K562 (cell line): ENCODE measurements around the gene NCF2. TPM values are rescaled to one million over a fixed set of nuclear protein-coding genes. Genes with fewer than 3 reads are reported as not detected.

Source experiments
- ELF4 ChIP-seq: fragments of 450-650 bp; formaldehyde crosslinking; IDR thresholded peaks from 2 replicates; pipeline ENCODE4 v1.4.0; 2022; ENCODE audit warnings: missing genetic modification characterization
- EP400 ChIP-seq: fragments of 450-650 bp; IDR thresholded peaks from 2 replicates; pipeline ENCODE4 v1.6.1; 2017; ENCODE audit warnings: antibody characterized with exemption, mild to moderate bottlenecking, moderate library complexity
- FOXK1 ChIP-seq: sonication (generic); formaldehyde crosslinking; IDR thresholded peaks from 2 replicates; pipeline ENCODE4 v1.8.0; 2022; ENCODE audit warnings: missing genetic modification reagents, mild to moderate bottlenecking, borderline replicate concordance
- HDAC3 ChIP-seq: fragments of 450-650 bp; IDR thresholded peaks from 2 replicates; pipeline ENCODE4 v1.6.1; 2018; ENCODE audit warnings: borderline replicate concordance, mild to moderate bottlenecking, moderate library complexity; ENCODE audit not compliant: partially characterized antibody
- KDM4B ChIP-seq, 2 experiments: fragments of 450-650 bp in 1 of 2; sonication (generic) in 1 of 2; IDR thresholded peaks; 2 replicates each; pipeline ENCODE4 v1.6.1; 2016 to 2017; ENCODE audit warnings: borderline replicate concordance in 2 of 2, antibody characterized with exemption in 1 of 2, low read depth in 1 of 2, mild to moderate bottlenecking in 1 of 2
- MEIS2 ChIP-seq: fragments of 450-650 bp; IDR thresholded peaks from 2 replicates; pipeline ENCODE4 v1.6.1; 2014; ENCODE audit warnings: mild to moderate bottlenecking; ENCODE audit not compliant: partially characterized antibody
- NFE2 ChIP-seq: IDR thresholded peaks from 2 replicates; pipeline ENCODE4 v1.6.1; 2014; ENCODE audit warnings: antibody characterized with exemption, low read depth
- NFIX ChIP-seq: fragments of 250-450 bp; sonication (Bioruptor Pico); IDR thresholded peaks from 2 replicates; pipeline ENCODE4 v1.4.0; 2020; ENCODE audit warnings: low read depth, mild to moderate bottlenecking, moderate library complexity
- NR2C1 ChIP-seq, 2 experiments: fragments of 450-650 bp; IDR thresholded peaks; 2 replicates each; pipeline ENCODE4 v1.6.1; 2017; ENCODE audit warnings: mild to moderate bottlenecking in 2 of 2, antibody characterized with exemption in 1 of 2, inconsistent platforms in 1 of 2, missing compliant biosample characterization in 1 of 2, missing genetic modification characterization in 1 of 2
- RB1 ChIP-seq: fragments of 450-650 bp; IDR thresholded peaks from 2 replicates; pipeline ENCODE4 v1.6.1; 2017; ENCODE audit warnings: low read depth, mild to moderate bottlenecking
- SAFB2 ChIP-seq: fragments of 200-400 bp; formaldehyde crosslinking; IDR thresholded peaks from 2 replicates; pipeline ENCODE4 v1.6.1; 2018; ENCODE audit warnings: borderline replicate concordance, low read length, low read depth, moderate library complexity; ENCODE audit not compliant: severe bottlenecking
- SMARCA4 ChIP-seq: fragments of 450-650 bp; IDR thresholded peaks from 2 replicates; pipeline ENCODE4 v1.6.1; 2016
- TCF7 ChIP-seq: sonication (generic); IDR thresholded peaks from 2 replicates; pipeline ENCODE4 v1.6.1; 2016; ENCODE audit warnings: antibody characterized with exemption, borderline replicate concordance
- U2AF1 ChIP-seq: fragments of 200-400 bp; formaldehyde crosslinking; optimal IDR thresholded peaks from 2 replicates; pipeline ENCODE3; 2017; ENCODE audit warnings: mild to moderate bottlenecking, low read depth, low read length, moderate library complexity
- ZNF165 ChIP-seq: fragments of 250-450 bp; sonication (Bioruptor Pico); IDR thresholded peaks from 2 replicates; pipeline ENCODE4 v1.4.0; 2020; ENCODE audit warnings: borderline replicate concordance
- polyA plus RNA-seq, 8 experiments: library from polyadenylated mRNA; depleted of rRNA in 4 of 8; stranded (reverse) in 5 of 8; unstranded in 3 of 8; fragments of >200 nt; fragmentation: Nextera tagmentation in 2 of 8; fragmentation: Illumina TruSeq in 1 of 8; extraction: Ambion mirVana in 2 of 8; extraction: Trizol in 1 of 8; gene quantifications; 2 replicates each; pipeline versions ENCODE4 v1.2.1 to v1.2.3, GENCODE V29; 2011 to 2014; ENCODE audit warnings: inconsistent platforms in 1 of 8, missing spikeins in 1 of 8
- total RNA-seq, 7 experiments: library from RNA; depleted of rRNA in 6 of 7; stranded (reverse); fragments of >200 nt in 6 of 7; fragmentation: Illumina TruSeq in 2 of 7; extraction: Trizol in 2 of 7; gene quantifications; 2 replicates each; pipeline versions ENCODE4 v1.2.1 to v1.2.3, GENCODE V29; 2011 to 2021; ENCODE audit warnings: low replicate concordance in 1 of 7
- TF ChIP-seq, protein P1 (sequence below): fragments of 250-450 bp; sonication (Bioruptor Pico); IDR thresholded peaks from 2 replicates; pipeline ENCODE4 v1.8.0; 2022; ENCODE audit warnings: moderate library complexity, mild to moderate bottlenecking, inconsistent platforms
- TF ChIP-seq, protein P2 (sequence below): fragments of 250-450 bp; sonication (Bioruptor Pico); IDR thresholded peaks from 2 replicates; pipeline ENCODE4 v1.5.0; 2022; ENCODE audit warnings: mild to moderate bottlenecking
- TF ChIP-seq, protein P3 (sequence below): fragments of 200-800 bp; sonication (Bioruptor generic); IDR thresholded peaks from 2 replicates; pipeline ENCODE4 v1.6.1; 2016; ENCODE audit warnings: missing genetic modification characterization, missing compliant biosample characterization
- TF ChIP-seq, protein P4 (sequence below): fragments of 450-650 bp; formaldehyde crosslinking; IDR thresholded peaks from 2 replicates; pipeline ENCODE4 v1.4.0; 2020; ENCODE audit warnings: mild to moderate bottlenecking, moderate library complexity

The NCF2 gene
- total and polyA plus RNA-seq, 9 of the 15 experiments (the other 6 are each of a cell fraction or from before 2014, with no cell fraction given) = 0.07 to 0.54 (median 0.16) TPM; not detected in 3

DNA sequence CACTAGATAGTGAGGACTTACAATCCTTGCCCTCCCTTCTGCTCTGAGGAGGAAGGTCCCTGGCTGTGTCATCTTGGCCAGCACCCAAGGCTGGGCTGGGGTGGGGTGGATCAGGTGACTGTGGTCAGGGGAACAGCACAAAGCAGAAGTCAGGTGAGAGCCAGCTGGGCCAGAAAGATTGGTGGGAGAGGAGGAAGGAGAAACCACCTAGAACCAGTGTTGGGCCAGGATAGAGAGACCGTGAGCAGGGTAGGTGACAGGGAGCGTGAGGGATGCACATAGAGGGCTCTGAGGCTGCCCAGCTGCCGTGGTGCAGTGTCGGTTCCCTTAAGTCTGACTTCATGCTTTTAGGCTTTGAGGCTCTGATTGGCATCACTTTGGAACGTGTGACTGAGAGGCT lies 22.7 kb downstream of the NCF2 start (continued):
- no peak for TF ChIP-seq ZNF165 (CRISPR knock-in tag)
- no peak for TF ChIP-seq NFIX
- TF ChIP-seq HDAC3 = no peak
- TF ChIP-seq SAFB2 = no peak
- peak; percentile 44 for TF ChIP-seq NFE2
- TF ChIP-seq FOXK1 (CRISPR knock-in tag) = no peak
- peak; percentile 61; the same call in 1 of the 2 replicates for TF ChIP-seq SMARCA4
- TF ChIP-seq, protein P1, sequence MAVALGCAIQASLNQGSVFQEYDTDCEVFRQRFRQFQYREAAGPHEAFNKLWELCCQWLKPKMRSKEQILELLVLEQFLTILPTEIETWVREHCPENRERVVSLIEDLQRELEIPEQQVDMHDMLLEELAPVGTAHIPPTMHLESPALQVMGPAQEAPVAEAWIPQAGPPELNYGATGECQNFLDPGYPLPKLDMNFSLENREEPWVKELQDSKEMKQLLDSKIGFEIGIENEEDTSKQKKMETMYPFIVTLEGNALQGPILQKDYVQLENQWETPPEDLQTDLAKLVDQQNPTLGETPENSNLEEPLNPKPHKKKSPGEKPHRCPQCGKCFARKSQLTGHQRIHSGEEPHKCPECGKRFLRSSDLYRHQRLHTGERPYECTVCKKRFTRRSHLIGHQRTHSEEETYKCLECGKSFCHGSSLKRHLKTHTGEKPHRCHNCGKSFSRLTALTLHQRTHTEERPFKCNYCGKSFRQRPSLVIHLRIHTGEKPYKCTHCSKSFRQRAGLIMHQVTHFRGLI (CRISPR knock-in tag) = no peak
- TF ChIP-seq, protein P2, sequence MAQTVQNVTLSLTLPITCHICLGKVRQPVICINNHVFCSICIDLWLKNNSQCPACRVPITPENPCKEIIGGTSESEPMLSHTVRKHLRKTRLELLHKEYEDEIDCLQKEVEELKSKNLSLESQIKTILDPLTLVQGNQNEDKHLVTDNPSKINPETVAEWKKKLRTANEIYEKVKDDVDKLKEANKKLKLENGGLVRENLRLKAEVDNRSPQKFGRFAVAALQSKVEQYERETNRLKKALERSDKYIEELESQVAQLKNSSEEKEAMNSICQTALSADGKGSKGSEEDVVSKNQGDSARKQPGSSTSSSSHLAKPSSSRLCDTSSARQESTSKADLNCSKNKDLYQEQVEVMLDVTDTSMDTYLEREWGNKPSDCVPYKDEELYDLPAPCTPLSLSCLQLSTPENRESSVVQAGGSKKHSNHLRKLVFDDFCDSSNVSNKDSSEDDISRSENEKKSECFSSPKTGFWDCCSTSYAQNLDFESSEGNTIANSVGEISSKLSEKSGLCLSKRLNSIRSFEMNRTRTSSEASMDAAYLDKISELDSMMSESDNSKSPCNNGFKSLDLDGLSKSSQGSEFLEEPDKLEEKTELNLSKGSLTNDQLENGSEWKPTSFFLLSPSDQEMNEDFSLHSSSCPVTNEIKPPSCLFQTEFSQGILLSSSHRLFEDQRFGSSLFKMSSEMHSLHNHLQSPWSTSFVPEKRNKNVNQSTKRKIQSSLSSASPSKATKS (CRISPR knock-in tag) = no peak
- no peak for TF ChIP-seq U2AF1
- TF ChIP-seq EP400 = no peak
- no peak for TF ChIP-seq NR2C1 (IDR thresholded peaks at IDR 0.05)
- no peak for TF ChIP-seq NR2C1 (tag; IDR thresholded peaks at IDR 0.05)
- peak; percentile 37; the same call in 1 of the 2 replicates for TF ChIP-seq ELF4 (CRISPR knock-in tag)
- peak; percentile 12; the same call in 1 of the 2 replicates for TF ChIP-seq RB1
- TF ChIP-seq, protein P3, sequence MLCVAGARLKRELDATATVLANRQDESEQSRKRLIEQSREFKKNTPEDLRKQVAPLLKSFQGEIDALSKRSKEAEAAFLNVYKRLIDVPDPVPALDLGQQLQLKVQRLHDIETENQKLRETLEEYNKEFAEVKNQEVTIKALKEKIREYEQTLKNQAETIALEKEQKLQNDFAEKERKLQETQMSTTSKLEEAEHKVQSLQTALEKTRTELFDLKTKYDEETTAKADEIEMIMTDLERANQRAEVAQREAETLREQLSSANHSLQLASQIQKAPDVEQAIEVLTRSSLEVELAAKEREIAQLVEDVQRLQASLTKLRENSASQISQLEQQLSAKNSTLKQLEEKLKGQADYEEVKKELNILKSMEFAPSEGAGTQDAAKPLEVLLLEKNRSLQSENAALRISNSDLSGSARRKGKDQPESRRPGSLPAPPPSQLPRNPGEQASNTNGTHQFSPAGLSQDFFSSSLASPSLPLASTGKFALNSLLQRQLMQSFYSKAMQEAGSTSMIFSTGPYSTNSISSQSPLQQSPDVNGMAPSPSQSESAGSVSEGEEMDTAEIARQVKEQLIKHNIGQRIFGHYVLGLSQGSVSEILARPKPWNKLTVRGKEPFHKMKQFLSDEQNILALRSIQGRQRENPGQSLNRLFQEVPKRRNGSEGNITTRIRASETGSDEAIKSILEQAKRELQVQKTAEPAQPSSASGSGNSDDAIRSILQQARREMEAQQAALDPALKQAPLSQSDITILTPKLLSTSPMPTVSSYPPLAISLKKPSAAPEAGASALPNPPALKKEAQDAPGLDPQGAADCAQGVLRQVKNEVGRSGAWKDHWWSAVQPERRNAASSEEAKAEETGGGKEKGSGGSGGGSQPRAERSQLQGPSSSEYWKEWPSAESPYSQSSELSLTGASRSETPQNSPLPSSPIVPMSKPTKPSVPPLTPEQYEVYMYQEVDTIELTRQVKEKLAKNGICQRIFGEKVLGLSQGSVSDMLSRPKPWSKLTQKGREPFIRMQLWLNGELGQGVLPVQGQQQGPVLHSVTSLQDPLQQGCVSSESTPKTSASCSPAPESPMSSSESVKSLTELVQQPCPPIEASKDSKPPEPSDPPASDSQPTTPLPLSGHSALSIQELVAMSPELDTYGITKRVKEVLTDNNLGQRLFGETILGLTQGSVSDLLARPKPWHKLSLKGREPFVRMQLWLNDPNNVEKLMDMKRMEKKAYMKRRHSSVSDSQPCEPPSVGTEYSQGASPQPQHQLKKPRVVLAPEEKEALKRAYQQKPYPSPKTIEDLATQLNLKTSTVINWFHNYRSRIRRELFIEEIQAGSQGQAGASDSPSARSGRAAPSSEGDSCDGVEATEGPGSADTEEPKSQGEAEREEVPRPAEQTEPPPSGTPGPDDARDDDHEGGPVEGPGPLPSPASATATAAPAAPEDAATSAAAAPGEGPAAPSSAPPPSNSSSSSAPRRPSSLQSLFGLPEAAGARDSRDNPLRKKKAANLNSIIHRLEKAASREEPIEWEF (CRISPR knock-in tag) = no peak
- TF ChIP-seq KDM4B (IDR thresholded peaks at IDR 0.05; ENCODE audit: borderline replicate concordance in 2 of 2, low read depth in 1 of 2) = no peak; a peak in 1 of 4 replicates
- TF ChIP-seq, protein P4, sequence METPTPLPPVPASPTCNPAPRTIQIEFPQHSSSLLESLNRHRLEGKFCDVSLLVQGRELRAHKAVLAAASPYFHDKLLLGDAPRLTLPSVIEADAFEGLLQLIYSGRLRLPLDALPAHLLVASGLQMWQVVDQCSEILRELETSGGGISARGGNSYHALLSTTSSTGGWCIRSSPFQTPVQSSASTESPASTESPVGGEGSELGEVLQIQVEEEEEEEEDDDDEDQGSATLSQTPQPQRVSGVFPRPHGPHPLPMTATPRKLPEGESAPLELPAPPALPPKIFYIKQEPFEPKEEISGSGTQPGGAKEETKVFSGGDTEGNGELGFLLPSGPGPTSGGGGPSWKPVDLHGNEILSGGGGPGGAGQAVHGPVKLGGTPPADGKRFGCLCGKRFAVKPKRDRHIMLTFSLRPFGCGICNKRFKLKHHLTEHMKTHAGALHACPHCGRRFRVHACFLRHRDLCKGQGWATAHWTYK (CRISPR knock-in tag) = no peak
- TF ChIP-seq MEIS2 = peak; percentile 18
- no peak for TF ChIP-seq TCF7
